Heart right ventricle (tissue), 16 donors: ENCODE measurements around the gene SPATA6L. TPM values are rescaled to one million over a fixed set of nuclear protein-coding genes. Genes with fewer than 3 reads are reported as not detected.

Experiments used
- ATAC-seq, 8 donors: fragments of 200-7000 bp; cut with Tn5 transposase; one replicate each; pipeline ENCODE4 v1.9.1; 2020; ENCODE audit warnings: mild to moderate bottlenecking in 8 of 8, moderate library complexity in 8 of 8, moderate number of reproducible peaks in 1 of 8
- DNase-seq, 2 donors: peaks; one replicate each; pipeline ENCODE4 v3.0.0-alpha.2; 2020
- H3K27ac ChIP-seq, 10 donors: fragments of 200-600 bp; sonication (generic) in 2 of 10; one replicate each; pipeline versions ENCODE4 v1.5.0 to v1.8.0; 2020 to 2022; ENCODE audit warnings: mild to moderate bottlenecking in 3 of 10
- H3K27me3 ChIP-seq, 7 donors: fragments of 200-600 bp; one replicate each; pipeline ENCODE4 v1.8.0; 2021 to 2022; ENCODE audit warnings: mild to moderate bottlenecking in 2 of 7
- H3K36me3 ChIP-seq, 9 donors: fragments of 200-600 bp; sonication (generic) in 1 of 9; one replicate each; pipeline versions ENCODE4 v1.5.0 to v1.8.0; 2020 to 2022; ENCODE audit warnings: mild to moderate bottlenecking in 2 of 9
- H3K4me1 ChIP-seq, 9 donors: fragments of 200-600 bp; sonication (generic) in 1 of 9; one replicate each; pipeline versions ENCODE4 v1.5.0 to v1.8.0; 2020 to 2022; ENCODE audit warnings: mild to moderate bottlenecking in 4 of 9
- H3K4me3 ChIP-seq, 10 donors: fragments of 200-600 bp; sonication (generic) in 2 of 10; one replicate each; pipeline versions ENCODE4 v1.5.0 to v1.8.0; 2020 to 2022; ENCODE audit warnings: mild to moderate bottlenecking in 7 of 10, moderate library complexity in 2 of 10
- H3K9me3 ChIP-seq, 11 donors: fragments of 200-600 bp in 10 of 11; sonication (generic) in 2 of 11; one replicate each; pipeline versions ENCODE4 v1.5.0 to v1.8.0; 2013 to 2022; ENCODE audit warnings: mild to moderate bottlenecking in 2 of 11, control low read depth in 1 of 11, moderate library complexity in 1 of 11
- CTCF ChIP-seq, 9 donors: fragments of 200-600 bp; sonication (generic) in 2 of 9; IDR thresholded peaks; one replicate each; pipeline versions ENCODE4 v1.5.0 to v1.8.0; 2021 to 2022; ENCODE audit warnings: antibody characterized with exemption in 9 of 9, mild to moderate bottlenecking in 5 of 9, moderate library complexity in 1 of 9
- whole genome bisulfite sequencing, 2 donors: extraction: QIAGEN DNeasy Blood & Tissue Kit; methylation state at CpG; one replicate each; pipeline ENCODE4 v1.1.7; 2013; ENCODE audit warnings: inconsistent platforms in 1 of 2; 5-methylcytosine and 5-hydroxymethylcytosine counted together
- intact Hi-C, 10 donors: fragments of 100-400 bp; cut with DNase I; formaldehyde crosslinking; loops; one replicate each; pipeline versions ENCODE4 v1.11.1 to v1.14.2; 2022
- polyA plus RNA-seq, 2 donors: library from polyadenylated mRNA; stranded (reverse); fragments of 200-250 nt; gene quantifications; one replicate each; pipeline ENCODE4 v1.2.3, GENCODE V29; 2013
- total RNA-seq, 10 donors: library from RNA; stranded (reverse); fragmentation: NEBNext Ultra II Directional in 3 of 10; extraction: Animal tissue kit (Norgen Biotek cat#: 25700) in 3 of 10; gene quantifications; one replicate each; pipeline versions ENCODE4 v1.2.1 to v1.2.4, GENCODE V29; 2021 to 2023
- donor health status: Arrhythmogenic right ventricular cardiomyopathy.
- donor health status: ischemic (EF 13 %, LVEDD 7.1; RV severe dilation, severe dysfunction).
- donor health status: healthy with polysubstance abuse.
- donor health status: DM: no; HTN: yes; CAD: no.
- donor health status: DM: no; HTN: no; CAD: no.
- donor health status: ischemic (EF 25% LVEDD 6.9; RV normal size, moderate dysfunction).
- donor health status: ischemic (EF 25% LVEDD 5.7; RV mildly dilated, moderate dysfunction).
- donor health status: healthy.
- donor health status: DM: yes; HTN: yes; CAD: no.
- donor health status: Ischemic cardiomyopathy.
- donor health status: ischemic (EF 35%, LVEDD 5.7; RV mildly dilated, moderate dysfunction).
- donor health status: nonischemic (EF 11% LVEDD 7.7; RV severe dilation, severe dysfunction).
- donor health status: DM: yes; HTN: yes; CAD: no.
- donor health status: PGD.
- donor health status: ischemic (EF 29% LVEDD 5.4; RV normal size, mild dysfunction).
- donor health status: nonischemic (EF 23%, LVEDD 6.1; RV moderate dilation, normal function).

Gene SPATA6L
- total and polyA plus RNA-seq, 12 donors, result 0.36 to 1.9 (median 1.1) TPM

- H3K36me3 ChIP-seq, result peaks cover 0 to 32% (median 0%) of the 10 kb centered on the region in 9 donors
- no peaks in the 10 kb centered on the region for H3K9me3 ChIP-seq
- no peak overlapping the region for H3K27ac ChIP-seq
- no peaks in the 10 kb centered on the region for H3K4me1 ChIP-seq
- intact Hi-C loops, result no loop called here
- TF ChIP-seq CTCF (IDR thresholded peaks at IDR 0.05), result no peak
- no peak for ATAC-seq
- WGBS, 2 donors, result 95 to 96% methylated on average over 7 of the region's 7 CpGs
- H3K27me3 ChIP-seq, result no peaks in the 10 kb centered on the region
- no peak overlapping the region for H3K4me3 ChIP-seq
- DNase-seq, result no peak
These were observed 91.5 kb downstream of the SPATA6L start for GRCh38 chr9:4574657-4575243.

- Histone ChIP-seq H3K4me3 (no peak overlapping the region), H3K27me3 (no peaks in the 10 kb centered on the region), H3K9me3 (no peaks in the 10 kb centered on the region), H3K27ac (no peak overlapping the region), H3K4me1 (no peaks in the 10 kb centered on the region), H3K36me3 (peaks cover 0 to 32% (median 0%) of the 10 kb centered on the region in 9 donors)
- TF ChIP-seq CTCF (IDR thresholded peaks at IDR 0.05), result no peak
- ATAC-seq, result no peak
- 85 to 87% methylated on average over 5 of the region's 5 CpGs for WGBS, 2 donors
- intact Hi-C loops, result no loop called here
- no peak for DNase-seq
These were observed 92.5 kb downstream of the SPATA6L start for GRCh38 chr9:4573634-4574389.

- H3K4me3 ChIP-seq, result no peak overlapping the region
- ATAC-seq (no peak), DNase-seq (no peak)
- H3K27ac ChIP-seq, result no peak overlapping the region
- no peak for TF ChIP-seq CTCF (IDR thresholded peaks at IDR 0.05)
- peaks cover 0 to 32% (median 0%) of the 10 kb centered on the region in 9 donors for H3K36me3 ChIP-seq
- 76 to 80% methylated on average over 4 of the region's 4 CpGs for WGBS, 2 donors
- intact Hi-C loops, result no loop called here
- no peaks in the 10 kb centered on the region for H3K9me3 ChIP-seq
- H3K27me3 ChIP-seq, result no peaks in the 10 kb centered on the region
- no peaks in the 10 kb centered on the region for H3K4me1 ChIP-seq
These were observed 93.1 kb downstream of the SPATA6L start for GRCh38 chr9:4573176-4573575.

- no peaks in the 10 kb centered on the region for H3K9me3 ChIP-seq
These were observed 94.0 kb downstream of the SPATA6L start for GRCh38 chr9:4572184-4572826.

More at GRCh38 chr9:4572184-4572826, 94.0 kb downstream of the SPATA6L start:
- ATAC-seq (no peak), DNase-seq (no peak)
- WGBS, 2 donors, result 62 to 74% methylated on average over 5 of the region's 5 CpGs
- no peak for TF ChIP-seq CTCF (IDR thresholded peaks at IDR 0.05)
- intact Hi-C loops, result no loop called here
- H3K27ac ChIP-seq, result no peak overlapping the region
- no peak overlapping the region for H3K4me3 ChIP-seq
- peaks cover 0 to 32% (median 0%) of the 10 kb centered on the region in 9 donors for H3K36me3 ChIP-seq
- no peaks in the 10 kb centered on the region for H3K27me3 ChIP-seq
- H3K4me1 ChIP-seq, result no peaks in the 10 kb centered on the region
